DND-41 (cell line): ENCODE results near the gene DET1.

Experiments used
- ATAC-seq: fragments of 200-7000 bp; cut with Tn5 transposase; 3 replicates; pipeline ENCODE4 v1.9.1; 2021; ENCODE audit warnings: low read depth; ENCODE audit not compliant: insufficient read depth
- DNase-seq: peaks from one replicate; pipeline ENCODE4 v3.0.0-alpha.2; 2020
- H2AFZ ChIP-seq: 2 replicates; pipeline ENCODE4 v1.6.0; 2012; ENCODE audit warnings: low read depth, low read length
- H3K27ac ChIP-seq: 2 replicates; pipeline ENCODE4 v1.5.1; 2012; ENCODE audit warnings: low read length, inconsistent platforms
- H3K27me3 ChIP-seq: fragments of 200-600 bp; sonication (generic); 2 replicates; pipeline ENCODE4 v1.6.0; 2012; ENCODE audit warnings: low read length, mild to moderate bottlenecking, inconsistent platforms; ENCODE audit not compliant: insufficient read depth, poor library complexity
- H3K36me3 ChIP-seq: 2 replicates; pipeline ENCODE4 v1.5.1; 2012; ENCODE audit warnings: low read length, inconsistent platforms; ENCODE audit not compliant: insufficient read depth
- H3K4me1 ChIP-seq: 2 replicates; pipeline ENCODE4 v1.5.1; 2012; ENCODE audit warnings: mild to moderate bottlenecking, low read length; ENCODE audit not compliant: insufficient read depth
- H3K4me2 ChIP-seq: 2 replicates; pipeline ENCODE4 v1.6.0; 2012; ENCODE audit warnings: mild to moderate bottlenecking, moderate library complexity, low read length, inconsistent platforms; ENCODE audit not compliant: insufficient read depth
- H3K4me3 ChIP-seq, 2 experiments: fragments of 200-600 bp in 1 of 2; shearing (Covaris generic) in 1 of 2; 2 replicates each; pipeline ENCODE4 v1.5.1; 2012 to 2016; ENCODE audit warnings: inconsistent platforms in 2 of 2, low read length in 2 of 2, mild to moderate bottlenecking in 2 of 2, low read depth in 1 of 2, moderate library complexity in 1 of 2
- H3K79me2 ChIP-seq: 2 replicates; pipeline ENCODE4 v1.6.0; 2012; ENCODE audit warnings: low read length, inconsistent platforms; ENCODE audit not compliant: insufficient read depth
- H3K9ac ChIP-seq: 2 replicates; pipeline ENCODE4 v1.6.0; 2012; ENCODE audit warnings: low read depth, mild to moderate bottlenecking, inconsistent platforms, low read length, moderate library complexity
- H3K9me3 ChIP-seq: 2 replicates; pipeline ENCODE4 v1.5.1; 2012; ENCODE audit warnings: low read length, moderate library complexity, mild to moderate bottlenecking, inconsistent platforms; ENCODE audit not compliant: insufficient read depth, severe bottlenecking
- H4K20me1 ChIP-seq: 2 replicates; pipeline ENCODE4 v1.6.0; 2012; ENCODE audit warnings: low read length; ENCODE audit not compliant: insufficient read depth
- CTCF ChIP-seq: IDR thresholded peaks from 2 replicates; pipeline ENCODE4 v1.5.1; 2012; ENCODE audit warnings: borderline replicate concordance, low read length, moderate library complexity, mild to moderate bottlenecking; ENCODE audit not compliant: poor library complexity, severe bottlenecking; ENCODE audit errors: extremely low read depth
- EZH2 ChIP-seq: IDR thresholded peaks from 3 replicates; pipeline ENCODE4 v1.6.1; 2012; ENCODE audit warnings: borderline replicate concordance, low read depth, mild to moderate bottlenecking, moderate library complexity, low read length, inconsistent platforms; ENCODE audit not compliant: severe bottlenecking

Gene DET1

GRCh38 chr15:88539441-88539840 lies 7.0 kb downstream of the DET1 start:
- Histone ChIP-seq H3K36me3 (no peaks in the 10 kb centered on the region), H3K9ac (no peak overlapping the region), H3K4me2 (no peak overlapping the region), H3K79me2 (no peaks in the 10 kb centered on the region), H3K27ac (no peak overlapping the region), H3K4me3 (no peak overlapping the region), H3K4me1 (0 out of 2 replicates have a peak, but pooled peaks cover 2% of the 10 kb centered on the region), H4K20me1 (no peaks in the 10 kb centered on the region), H3K9me3 (no peaks in the 10 kb centered on the region), H2AFZ (no peak overlapping the region), H3K27me3 (no peaks in the 10 kb centered on the region)
- ATAC-seq (no peak), DNase-seq (no peak)
- TF ChIP-seq CTCF (no peak), EZH2 (no peak)

- no peaks in the 10 kb centered on the region for H3K9me3 ChIP-seq
- no peak overlapping the region for H2AFZ ChIP-seq
- H3K4me2 ChIP-seq = no peak overlapping the region
- no peak for ATAC-seq
- DNase-seq = no peak
- H3K79me2 ChIP-seq = no peaks in the 10 kb centered on the region
- no peak overlapping the region for H3K4me3 ChIP-seq
- no peaks in the 10 kb centered on the region for H3K4me1 ChIP-seq
- no peak overlapping the region for H3K27ac ChIP-seq
- no peaks in the 10 kb centered on the region for H3K27me3 ChIP-seq
- H3K9ac ChIP-seq = no peak overlapping the region
- H4K20me1 ChIP-seq = no peaks in the 10 kb centered on the region
- no peaks in the 10 kb centered on the region for H3K36me3 ChIP-seq
- no peak for TF ChIP-seq CTCF
These were observed 7.5 kb downstream of the DET1 start for GRCh38 chr15:88538972-88539371.

GRCh38 chr15:88537591-88538317 lies 8.7 kb downstream of the DET1 start:
- ATAC-seq (no peak), DNase-seq (no peak)
- H3K9ac ChIP-seq = no peak overlapping the region
- H3K27ac ChIP-seq = no peak overlapping the region
- no peaks in the 10 kb centered on the region for H3K36me3 ChIP-seq
- H3K9me3 ChIP-seq = no peaks in the 10 kb centered on the region
- H4K20me1 ChIP-seq = no peaks in the 10 kb centered on the region
- no peak for TF ChIP-seq EZH2
- TF ChIP-seq CTCF = no peak
- no peaks in the 10 kb centered on the region for H3K79me2 ChIP-seq
- no peak overlapping the region for H3K4me3 ChIP-seq
- H3K4me1 ChIP-seq = no peaks in the 10 kb centered on the region
- H3K4me2 ChIP-seq = no peak overlapping the region
- no peaks in the 10 kb centered on the region for H3K27me3 ChIP-seq
- no peak overlapping the region for H2AFZ ChIP-seq
